Neural cell (in vitro differentiated cells): ENCODE results near the gene ALG13. TPM values are rescaled to one million over a fixed set of nuclear protein-coding genes. Genes with fewer than 3 reads are reported as not detected.

Source experiments
- H2AFZ ChIP-seq: fragments of 200-600, 300-800 bp; sonication (generic), shearing (Covaris generic); 2 replicates; pipeline ENCODE4 v1.6.0; 2014; ENCODE audit warnings: low read depth, mild to moderate bottlenecking, antibody characterized with exemption, low read length, moderate library complexity
- H3F3A ChIP-seq: fragments of 200-600 bp; shearing (Covaris generic); 2 replicates; pipeline ENCODE4 v1.6.1; 2016; ENCODE audit warnings: mild to moderate bottlenecking, moderate library complexity, mixed read lengths, antibody characterized with exemption, low read length; ENCODE audit not compliant: insufficient read depth, poor library complexity, severe bottlenecking
- H3K27ac ChIP-seq: fragments of 200-600, 300-800 bp; sonication (generic), shearing (Covaris generic); 2 replicates; pipeline ENCODE4 v1.5.1; 2014; ENCODE audit warnings: mild to moderate bottlenecking, low read length, moderate library complexity
- H3K27me3 ChIP-seq: fragments of 300-800, 200-600 bp; sonication (generic), shearing (Covaris generic); 2 replicates; pipeline ENCODE4 v1.6.0; 2014; ENCODE audit warnings: mild to moderate bottlenecking, low read depth, low read length, moderate library complexity; ENCODE audit not compliant: insufficient read depth
- H3K36me3 ChIP-seq: fragments of 300-800, 200-600 bp; sonication (generic), shearing (Covaris generic); 2 replicates; pipeline ENCODE4 v1.5.1; 2014; ENCODE audit warnings: mild to moderate bottlenecking, antibody characterized with exemption, low read length, moderate library complexity; ENCODE audit not compliant: insufficient read depth
- H3K4me2 ChIP-seq: fragments of 300-800, 200-600 bp; sonication (generic), shearing (Covaris generic); 2 replicates; pipeline ENCODE4 v1.6.0; 2014; ENCODE audit warnings: mild to moderate bottlenecking, low read length
- H3K4me3 ChIP-seq: fragments of 300-800, 200-600 bp; sonication (generic), shearing (Covaris generic); 2 replicates; pipeline ENCODE4 v1.5.1; 2014; ENCODE audit warnings: mild to moderate bottlenecking, low read length, moderate library complexity
- H3K79me2 ChIP-seq: fragments of 200-600 bp; shearing (Covaris generic); replicated peaks from 2 replicates; pipeline ENCODE4 v1.6.0; 2014; ENCODE audit warnings: mild to moderate bottlenecking, low read length, moderate library complexity; ENCODE audit not compliant: insufficient read depth
- H3K9ac ChIP-seq: fragments of 300-800, 200-600 bp; sonication (generic), shearing (Covaris generic); 2 replicates; pipeline ENCODE4 v1.6.1; 2016; ENCODE audit warnings: mild to moderate bottlenecking, low read length, mixed read lengths
- H3K9me2 ChIP-seq: fragments of 200-600 bp; shearing (Covaris generic); 2 replicates; pipeline ENCODE4 v1.6.1; 2016; ENCODE audit warnings: mild to moderate bottlenecking, low read length, mixed read lengths; ENCODE audit not compliant: insufficient read depth
- H3K9me3 ChIP-seq: fragments of 200-600, 300-800 bp; sonication (generic), shearing (Covaris generic); 2 replicates; pipeline ENCODE4 v1.6.1; 2016; ENCODE audit warnings: mild to moderate bottlenecking, mixed run types, low read length, moderate library complexity, mixed read lengths
- H4K20me1 ChIP-seq: fragments of 200-600 bp; shearing (Covaris generic); 2 replicates; pipeline ENCODE4 v1.6.1; 2016; ENCODE audit warnings: mild to moderate bottlenecking, mixed run types; ENCODE audit not compliant: insufficient read depth
- CTCF ChIP-seq: fragments of 450-650 bp; IDR thresholded peaks from 2 replicates; pipeline ENCODE4 v1.5.1; 2014; ENCODE audit warnings: antibody characterized with exemption, mild to moderate bottlenecking, moderate library complexity; ENCODE audit not compliant: poor library complexity, severe bottlenecking
- EP300 ChIP-seq: fragments of 450-650 bp; conservative IDR thresholded peaks from 2 replicates; pipeline ENCODE4 v1.6.1; 2014; ENCODE audit warnings: antibody characterized with exemption, mild to moderate bottlenecking, moderate library complexity; ENCODE audit not compliant: poor library complexity, severe bottlenecking
- EZH2 ChIP-seq: fragments of 200-600, 300-800 bp; shearing (Covaris generic), sonication (generic); IDR thresholded peaks from 2 replicates; pipeline ENCODE4 v1.6.1; 2014; ENCODE audit warnings: antibody characterized with exemption, low read length, borderline replicate concordance, mild to moderate bottlenecking; ENCODE audit not compliant: insufficient read depth, poor library complexity, severe bottlenecking
- MXI1 ChIP-seq: fragments of 450-650 bp; conservative IDR thresholded peaks from 2 replicates; pipeline ENCODE4 v1.6.1; 2014; ENCODE audit warnings: antibody characterized with exemption, mild to moderate bottlenecking; ENCODE audit not compliant: poor library complexity, severe bottlenecking
- POLR2AphosphoS5 ChIP-seq: IDR thresholded peaks from 2 replicates; pipeline ENCODE4 v1.6.1; 2012
- RAD21 ChIP-seq: fragments of 450-650 bp; conservative IDR thresholded peaks from 2 replicates; pipeline ENCODE4 v1.6.1; 2014; ENCODE audit warnings: antibody characterized with exemption, mild to moderate bottlenecking, moderate library complexity
- SMC3 ChIP-seq: fragments of 450-650 bp; conservative IDR thresholded peaks from 2 replicates; pipeline ENCODE4 v1.6.1; 2014; ENCODE audit warnings: antibody characterized with exemption, mild to moderate bottlenecking, moderate library complexity; ENCODE audit not compliant: poor library complexity
- TAF1 ChIP-seq: IDR thresholded peaks from 2 replicates; pipeline ENCODE4 v1.6.1; 2012; ENCODE audit warnings: low read depth
- polyA plus RNA-seq: library from polyadenylated mRNA; depleted of rRNA; stranded (reverse); fragments of >200 nt; gene quantifications from 2 replicates; pipeline ENCODE4 v1.2.3, GENCODE V29; 2014
- TF ChIP-seq, protein P1 (sequence below): IDR thresholded peaks from 2 replicates; pipeline ENCODE4 v1.6.1; 2012; ENCODE audit warnings: borderline replicate concordance

ALG13 gene
- polyA plus RNA-seq, 1 donor from 2014 or later, result 57.9 TPM

DNA sequence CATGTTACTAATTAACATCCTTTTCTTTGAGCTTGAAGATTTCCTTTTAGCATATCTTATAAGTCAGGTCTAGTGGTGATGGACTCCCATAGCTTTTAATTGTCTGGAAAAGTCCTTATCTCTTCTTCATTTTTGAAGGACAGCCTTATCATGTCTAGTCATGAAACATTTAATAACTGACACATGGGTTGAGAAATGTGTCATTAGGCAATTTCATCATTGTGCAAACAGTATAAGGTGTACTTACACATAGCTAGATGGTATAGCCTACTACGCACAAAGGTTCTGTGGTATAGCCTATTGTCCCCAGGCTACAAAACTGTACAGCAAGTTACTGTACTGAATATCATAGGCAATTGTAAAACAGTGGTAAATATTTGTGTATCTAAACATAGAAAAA lies 34.5 kb upstream of the ALG13 start:
- Histone ChIP-seq H2AFZ (no peak overlapping the region), H3K4me3 (no peak overlapping the region), H3K36me3 (no peaks in the 10 kb centered on the region), H4K20me1 (no peaks in the 10 kb centered on the region), H3K79me2 (no peaks in the 10 kb centered on the region), H3K27ac (no peak overlapping the region), H3K9me3 (no peaks in the 10 kb centered on the region), H3K9me2 (no peaks in the 10 kb centered on the region), H3K9ac (no peak overlapping the region), H3K4me2 (no peak overlapping the region), H3K27me3 (no peaks in the 10 kb centered on the region), H3F3A (no peaks in the 10 kb centered on the region)
- TF ChIP-seq EZH2 (no peak), EP300 (no peak), TAF1 (no peak), MXI1 (no peak), SMC3 (no peak), POLR2AphosphoS5 (no peak), RAD21 (no peak), CTCF (no peak)
- TF ChIP-seq, protein P1, sequence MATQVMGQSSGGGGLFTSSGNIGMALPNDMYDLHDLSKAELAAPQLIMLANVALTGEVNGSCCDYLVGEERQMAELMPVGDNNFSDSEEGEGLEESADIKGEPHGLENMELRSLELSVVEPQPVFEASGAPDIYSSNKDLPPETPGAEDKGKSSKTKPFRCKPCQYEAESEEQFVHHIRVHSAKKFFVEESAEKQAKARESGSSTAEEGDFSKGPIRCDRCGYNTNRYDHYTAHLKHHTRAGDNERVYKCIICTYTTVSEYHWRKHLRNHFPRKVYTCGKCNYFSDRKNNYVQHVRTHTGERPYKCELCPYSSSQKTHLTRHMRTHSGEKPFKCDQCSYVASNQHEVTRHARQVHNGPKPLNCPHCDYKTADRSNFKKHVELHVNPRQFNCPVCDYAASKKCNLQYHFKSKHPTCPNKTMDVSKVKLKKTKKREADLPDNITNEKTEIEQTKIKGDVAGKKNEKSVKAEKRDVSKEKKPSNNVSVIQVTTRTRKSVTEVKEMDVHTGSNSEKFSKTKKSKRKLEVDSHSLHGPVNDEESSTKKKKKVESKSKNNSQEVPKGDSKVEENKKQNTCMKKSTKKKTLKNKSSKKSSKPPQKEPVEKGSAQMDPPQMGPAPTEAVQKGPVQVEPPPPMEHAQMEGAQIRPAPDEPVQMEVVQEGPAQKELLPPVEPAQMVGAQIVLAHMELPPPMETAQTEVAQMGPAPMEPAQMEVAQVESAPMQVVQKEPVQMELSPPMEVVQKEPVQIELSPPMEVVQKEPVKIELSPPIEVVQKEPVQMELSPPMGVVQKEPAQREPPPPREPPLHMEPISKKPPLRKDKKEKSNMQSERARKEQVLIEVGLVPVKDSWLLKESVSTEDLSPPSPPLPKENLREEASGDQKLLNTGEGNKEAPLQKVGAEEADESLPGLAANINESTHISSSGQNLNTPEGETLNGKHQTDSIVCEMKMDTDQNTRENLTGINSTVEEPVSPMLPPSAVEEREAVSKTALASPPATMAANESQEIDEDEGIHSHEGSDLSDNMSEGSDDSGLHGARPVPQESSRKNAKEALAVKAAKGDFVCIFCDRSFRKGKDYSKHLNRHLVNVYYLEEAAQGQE, result no peak

GRCh38 chrX:111648802-111649201 lies 32.2 kb upstream of the ALG13 start:
- no peak for TF ChIP-seq CTCF
- TF ChIP-seq, protein P1, result no peak
- no peak for TF ChIP-seq TAF1
- TF ChIP-seq MXI1, result no peak
- TF ChIP-seq RAD21, result no peak
- TF ChIP-seq EZH2, result no peak
- no peak for TF ChIP-seq POLR2AphosphoS5
- TF ChIP-seq SMC3, result no peak
- no peak for TF ChIP-seq EP300
- no peaks in the 10 kb centered on the region for H3K9me3 ChIP-seq
- no peaks in the 10 kb centered on the region for H3K79me2 ChIP-seq
- no peaks in the 10 kb centered on the region for H3F3A ChIP-seq
- no peak overlapping the region for H3K4me2 ChIP-seq
- H3K36me3 ChIP-seq, result no peaks in the 10 kb centered on the region
- H3K9ac ChIP-seq, result no peak overlapping the region
- H3K27me3 ChIP-seq, result no peaks in the 10 kb centered on the region
- no peaks in the 10 kb centered on the region for H3K9me2 ChIP-seq
- H4K20me1 ChIP-seq, result no peaks in the 10 kb centered on the region
- no peak overlapping the region for H3K4me3 ChIP-seq
- H3K27ac ChIP-seq, result no peak overlapping the region
- no peak overlapping the region for H2AFZ ChIP-seq
